Stomach (tissue), 4 donors: Measurements from ENCODE around the gene CUX1.

Experiments used
- EP300 ChIP-seq: sonication (generic); formaldehyde crosslinking; IDR thresholded peaks from one replicate; pipeline ENCODE4 v1.6.1; 2017; ENCODE audit warnings: antibody characterized with exemption
- POLR2A ChIP-seq, 4 donors: fragments of 450-650 bp; IDR thresholded peaks; one replicate each; pipeline ENCODE4 v1.6.1; 2016; ENCODE audit warnings: antibody characterized with exemption in 4 of 4, control low read depth in 2 of 4, mild to moderate bottlenecking in 1 of 4, moderate library complexity in 1 of 4
- TF ChIP-seq, protein P1 (sequence below), 7 experiments: fragments of 450-650 bp in 4 of 7; fragments of 200-600 bp in 3 of 7; sonication (generic) in 3 of 7; IDR thresholded peaks; one replicate each; pipeline ENCODE4 v1.5.1; 2016 to 2019; ENCODE audit warnings: antibody characterized with exemption in 7 of 7, control low read depth in 2 of 7, mild to moderate bottlenecking in 1 of 7

DNA sequence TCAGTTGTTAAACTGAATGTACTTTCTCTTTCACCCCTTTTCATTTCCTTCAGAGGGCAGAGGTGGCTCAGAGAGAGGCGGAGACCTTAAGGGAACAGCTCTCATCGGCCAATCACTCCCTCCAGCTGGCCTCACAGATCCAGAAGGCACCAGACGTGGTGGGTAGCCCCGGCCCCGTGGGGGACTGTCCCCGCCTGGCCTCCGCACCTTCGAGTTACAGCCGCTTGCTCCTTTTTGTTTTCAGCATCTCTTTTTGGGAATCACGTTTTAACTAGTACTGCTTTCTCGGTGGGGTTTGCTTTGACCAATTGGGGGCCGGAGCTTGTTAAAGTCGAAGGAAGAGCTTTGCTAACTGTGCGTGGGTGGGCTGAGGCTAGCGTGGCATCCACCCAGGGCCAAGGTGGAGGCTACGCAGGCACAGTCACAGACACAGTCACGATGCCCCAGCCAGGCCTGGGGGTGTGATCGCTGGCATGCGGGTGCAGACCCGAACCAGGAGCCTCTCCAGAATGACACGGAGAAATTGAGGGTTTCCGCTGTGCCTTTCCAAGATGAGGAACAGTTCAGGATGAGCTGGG lies 353.1 kb downstream of the CUX1 start:
- TF ChIP-seq POLR2A (IDR thresholded peaks at IDR 0.05) (no peak), EP300 (no peak)
- TF ChIP-seq, protein P1, sequence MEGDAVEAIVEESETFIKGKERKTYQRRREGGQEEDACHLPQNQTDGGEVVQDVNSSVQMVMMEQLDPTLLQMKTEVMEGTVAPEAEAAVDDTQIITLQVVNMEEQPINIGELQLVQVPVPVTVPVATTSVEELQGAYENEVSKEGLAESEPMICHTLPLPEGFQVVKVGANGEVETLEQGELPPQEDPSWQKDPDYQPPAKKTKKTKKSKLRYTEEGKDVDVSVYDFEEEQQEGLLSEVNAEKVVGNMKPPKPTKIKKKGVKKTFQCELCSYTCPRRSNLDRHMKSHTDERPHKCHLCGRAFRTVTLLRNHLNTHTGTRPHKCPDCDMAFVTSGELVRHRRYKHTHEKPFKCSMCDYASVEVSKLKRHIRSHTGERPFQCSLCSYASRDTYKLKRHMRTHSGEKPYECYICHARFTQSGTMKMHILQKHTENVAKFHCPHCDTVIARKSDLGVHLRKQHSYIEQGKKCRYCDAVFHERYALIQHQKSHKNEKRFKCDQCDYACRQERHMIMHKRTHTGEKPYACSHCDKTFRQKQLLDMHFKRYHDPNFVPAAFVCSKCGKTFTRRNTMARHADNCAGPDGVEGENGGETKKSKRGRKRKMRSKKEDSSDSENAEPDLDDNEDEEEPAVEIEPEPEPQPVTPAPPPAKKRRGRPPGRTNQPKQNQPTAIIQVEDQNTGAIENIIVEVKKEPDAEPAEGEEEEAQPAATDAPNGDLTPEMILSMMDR (IDR thresholded peaks at IDR 0.05) = no peak
